K562 (cell line): Measurements from ENCODE around the gene FOXD2. TPM values are rescaled to one million over a fixed set of nuclear protein-coding genes. Genes with fewer than 3 reads are reported as not detected.

Experiments used
- CREBBP ChIP-seq: IDR thresholded peaks from one replicate; pipeline ENCODE4 v1.6.1; 2012; ENCODE audit warnings: low read depth, mild to moderate bottlenecking, control low read depth, inconsistent platforms, low read length
- CTBP1 ChIP-seq: fragments of 450-650 bp; IDR thresholded peaks from 2 replicates; pipeline ENCODE4 v1.6.1; 2016; ENCODE audit warnings: borderline replicate concordance
- GABPB2 ChIP-seq: fragments of 250-450 bp; sonication (Bioruptor Pico); conservative IDR thresholded peaks from 2 replicates; pipeline ENCODE4 v1.5.1; 2021; ENCODE audit warnings: mild to moderate bottlenecking
- HBP1 ChIP-seq: fragments of 450-650 bp; formaldehyde crosslinking; IDR thresholded peaks from 2 replicates; pipeline ENCODE4 v1.4.0; 2022; ENCODE audit warnings: missing genetic modification characterization
- HDAC1 ChIP-seq, 2 experiments: fragments of 450-650 bp; IDR thresholded peaks; 2 replicates each; pipeline ENCODE4 v1.6.1; 2016 to 2017; ENCODE audit warnings: inconsistent platforms in 1 of 2, mild to moderate bottlenecking in 1 of 2, moderate library complexity in 1 of 2
- HMGN3 ChIP-seq: IDR thresholded peaks from 2 replicates; pipeline ENCODE4 v1.6.1; 2011; ENCODE audit warnings: borderline replicate concordance, low read depth, mild to moderate bottlenecking, mixed read lengths, low read length; ENCODE audit not compliant: insufficient read length; ENCODE audit errors: extremely low read depth
- MBD2 ChIP-seq: sonication (generic); IDR thresholded peaks from 2 replicates; pipeline ENCODE4 v1.6.1; 2016; ENCODE audit warnings: low read depth, borderline replicate concordance
- NEUROD1 ChIP-seq: fragments of 150-350 bp; IDR thresholded peaks from 2 replicates; pipeline ENCODE4 v1.6.1; 2014; ENCODE audit warnings: borderline replicate concordance, low read length, low read depth; ENCODE audit not compliant: partially characterized antibody
- NFE2 ChIP-seq: IDR thresholded peaks from 2 replicates; pipeline ENCODE4 v1.6.1; 2014; ENCODE audit warnings: antibody characterized with exemption, low read depth
- PTBP1 ChIP-seq: fragments of 200-400 bp; formaldehyde crosslinking; IDR thresholded peaks from 2 replicates; pipeline ENCODE4 v1.6.1; 2017; ENCODE audit warnings: low read depth, low read length
- SMAD4 ChIP-seq: fragments of 250-450 bp; sonication (Bioruptor Pico); conservative IDR thresholded peaks from 2 replicates; pipeline ENCODE4 v1.8.0; 2021; ENCODE audit warnings: inconsistent platforms, mild to moderate bottlenecking, moderate library complexity
- SP2 ChIP-seq: IDR thresholded peaks from 2 replicates; pipeline ENCODE4 v1.6.1; 2011; ENCODE audit warnings: mild to moderate bottlenecking, low read depth, low read length, moderate library complexity; ENCODE audit not compliant: poor library complexity, severe bottlenecking; ENCODE audit errors: extremely low read depth
- TAL1 ChIP-seq: fragments of 450-650 bp; IDR thresholded peaks from 2 replicates; pipeline ENCODE4 v1.6.1; 2016; ENCODE audit warnings: mild to moderate bottlenecking
- ZBTB5 ChIP-seq: fragments of 450-650 bp; IDR thresholded peaks from 2 replicates; pipeline ENCODE4 v1.6.1; 2017; ENCODE audit warnings: antibody characterized with exemption
- ZFP1 ChIP-seq: fragments of 450-650 bp; formaldehyde crosslinking; IDR thresholded peaks from 2 replicates; pipeline ENCODE4 v1.4.0; 2020; ENCODE audit warnings: mild to moderate bottlenecking, mixed read lengths
- ZFX ChIP-seq: sonication (generic); formaldehyde crosslinking; IDR thresholded peaks from 2 replicates; pipeline ENCODE4 v1.8.0; 2022; ENCODE audit warnings: mild to moderate bottlenecking, missing genetic modification reagents, moderate library complexity
- ZNF239 ChIP-seq: fragments of 250-450 bp; sonication (Bioruptor Pico); IDR thresholded peaks from 2 replicates; pipeline ENCODE4 v1.4.0; 2020; ENCODE audit warnings: mild to moderate bottlenecking
- ZNF717 ChIP-seq: fragments of 250-450 bp; sonication (Bioruptor Pico); IDR thresholded peaks from 2 replicates; pipeline ENCODE4 v1.5.0; 2021
- ZNF75A ChIP-seq: fragments of 450-650 bp; formaldehyde crosslinking; IDR thresholded peaks from 2 replicates; pipeline ENCODE4 v1.4.0; 2020; ENCODE audit warnings: mild to moderate bottlenecking
- polyA plus RNA-seq, 8 experiments: library from polyadenylated mRNA; depleted of rRNA in 4 of 8; stranded (reverse) in 5 of 8; unstranded in 3 of 8; fragments of >200 nt; fragmentation: Nextera tagmentation in 2 of 8; fragmentation: Illumina TruSeq in 1 of 8; extraction: Ambion mirVana in 2 of 8; extraction: Trizol in 1 of 8; gene quantifications; 2 replicates each; pipeline versions ENCODE4 v1.2.1 to v1.2.3, GENCODE V29; 2011 to 2014; ENCODE audit warnings: inconsistent platforms in 1 of 8, missing spikeins in 1 of 8
- total RNA-seq, 7 experiments: library from RNA; depleted of rRNA in 6 of 7; stranded (reverse); fragments of >200 nt in 6 of 7; fragmentation: Illumina TruSeq in 2 of 7; extraction: Trizol in 2 of 7; gene quantifications; 2 replicates each; pipeline versions ENCODE4 v1.2.1 to v1.2.3, GENCODE V29; 2011 to 2021; ENCODE audit warnings: low replicate concordance in 1 of 7
- TF ChIP-seq, protein P1 (sequence below): fragments of 450-650 bp; IDR thresholded peaks from one replicate; pipeline ENCODE4 v1.6.1; 2018; ENCODE audit warnings: mild to moderate bottlenecking, moderate library complexity; ENCODE audit not compliant: partially characterized antibody
- TF ChIP-seq, protein P2 (sequence below): fragments of 250-450 bp; sonication (Bioruptor Pico); IDR thresholded peaks from 2 replicates; pipeline ENCODE4 v1.8.0; 2021; ENCODE audit warnings: moderate library complexity, mild to moderate bottlenecking, inconsistent platforms

FOXD2 gene
- total and polyA plus RNA-seq, 9 of the 15 experiments (the other 6 are each of a cell fraction or from before 2014, with no cell fraction given): 0.06 to 1.2 (median 0.22) TPM

GRCh38 chr1:47437447-47438164, at the start of gene FOXD2 (continued):
- TF ChIP-seq, protein P1, sequence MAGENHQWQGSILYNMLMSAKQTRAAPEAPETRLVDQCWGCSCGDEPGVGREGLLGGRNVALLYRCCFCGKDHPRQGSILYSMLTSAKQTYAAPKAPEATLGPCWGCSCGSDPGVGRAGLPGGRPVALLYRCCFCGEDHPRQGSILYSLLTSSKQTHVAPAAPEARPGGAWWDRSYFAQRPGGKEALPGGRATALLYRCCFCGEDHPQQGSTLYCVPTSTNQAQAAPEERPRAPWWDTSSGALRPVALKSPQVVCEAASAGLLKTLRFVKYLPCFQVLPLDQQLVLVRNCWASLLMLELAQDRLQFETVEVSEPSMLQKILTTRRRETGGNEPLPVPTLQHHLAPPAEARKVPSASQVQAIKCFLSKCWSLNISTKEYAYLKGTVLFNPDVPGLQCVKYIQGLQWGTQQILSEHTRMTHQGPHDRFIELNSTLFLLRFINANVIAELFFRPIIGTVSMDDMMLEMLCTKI: no peak
- TF ChIP-seq NEUROD1 (peak; percentile 71), ZFP1 (CRISPR knock-in tag) (no peak), PTBP1 (no peak), HBP1 (CRISPR knock-in tag) (no peak), ZBTB5 (no peak), ZNF75A (CRISPR knock-in tag) (no peak), HMGN3 (peak; percentile 15), SP2 (no peak), MBD2 (peak; percentile 60; the same call in 1 of the 2 replicates), GABPB2 (CRISPR knock-in tag) (no peak), TAL1 (no peak; the same call in 1 of the 2 replicates), SMAD4 (CRISPR knock-in tag) (0 out of 2 replicates have a peak, but pooled peaks have one; percentile 48), HDAC1 (IDR thresholded peaks at IDR 0.05) (peak in 1 of 2 experiments; percentile 66; a peak in 2 of 4 replicates), NFE2 (no peak), CTBP1 (peak; percentile 93), CREBBP (no peak), ZNF239 (CRISPR knock-in tag) (no peak), ZNF717 (CRISPR knock-in tag) (no peak), ZFX (CRISPR knock-in tag) (peak; percentile 61)
- TF ChIP-seq, protein P2, sequence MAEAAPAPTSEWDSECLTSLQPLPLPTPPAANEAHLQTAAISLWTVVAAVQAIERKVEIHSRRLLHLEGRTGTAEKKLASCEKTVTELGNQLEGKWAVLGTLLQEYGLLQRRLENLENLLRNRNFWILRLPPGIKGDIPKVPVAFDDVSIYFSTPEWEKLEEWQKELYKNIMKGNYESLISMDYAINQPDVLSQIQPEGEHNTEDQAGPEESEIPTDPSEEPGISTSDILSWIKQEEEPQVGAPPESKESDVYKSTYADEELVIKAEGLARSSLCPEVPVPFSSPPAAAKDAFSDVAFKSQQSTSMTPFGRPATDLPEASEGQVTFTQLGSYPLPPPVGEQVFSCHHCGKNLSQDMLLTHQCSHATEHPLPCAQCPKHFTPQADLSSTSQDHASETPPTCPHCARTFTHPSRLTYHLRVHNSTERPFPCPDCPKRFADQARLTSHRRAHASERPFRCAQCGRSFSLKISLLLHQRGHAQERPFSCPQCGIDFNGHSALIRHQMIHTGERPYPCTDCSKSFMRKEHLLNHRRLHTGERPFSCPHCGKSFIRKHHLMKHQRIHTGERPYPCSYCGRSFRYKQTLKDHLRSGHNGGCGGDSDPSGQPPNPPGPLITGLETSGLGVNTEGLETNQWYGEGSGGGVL (CRISPR knock-in tag): no peak
